Type B pancreatic cell (in vitro differentiated cells): ENCODE data around the gene ZNF45. TPM values are rescaled to one million over a fixed set of nuclear protein-coding genes. Genes with fewer than 3 reads are reported as not detected.
"Not testable (repeated sequence)": the region's sequence is repeated elsewhere in the genome, so short reads cannot be mapped to it uniquely, and the experiment has no call there.

ENCODE experiments used
- DNase-seq: peaks from one replicate; pipeline ENCODE4 v3.0.0; 2021; ENCODE audit warnings: mixed read lengths; ENCODE audit not compliant: unreplicated experiment; ENCODE audit errors: extremely low spot score
- H3K27ac Mint-ChIP-seq: 2 replicates; pipeline ENCODE4 v1.8.0; 2021; ENCODE audit warnings: mild to moderate bottlenecking, mixed read lengths
- H3K27me3 Mint-ChIP-seq: 2 replicates; pipeline ENCODE4 v1.8.0; 2021; ENCODE audit warnings: mixed read lengths
- H3K36me3 Mint-ChIP-seq: 2 replicates; pipeline ENCODE4 v1.8.0; 2021; ENCODE audit warnings: mixed read lengths
- H3K4me1 Mint-ChIP-seq: one replicate; pipeline ENCODE4 v1.8.0; 2021; ENCODE audit warnings: mixed read lengths; ENCODE audit not compliant: unreplicated experiment
- H3K4me3 Mint-ChIP-seq: 2 replicates; pipeline ENCODE4 v1.8.0; 2021; ENCODE audit warnings: mild to moderate bottlenecking, mixed read lengths
- H3K9me3 Mint-ChIP-seq: 2 replicates; pipeline ENCODE4 v1.8.0; 2021; ENCODE audit warnings: mixed read lengths
- total RNA-seq: library from RNA; stranded (reverse); gene quantifications from 2 replicates; pipeline ENCODE4 v1.2.1, GENCODE V29; 2021; ENCODE audit warnings: low replicate concordance
- TF ChIP-seq, protein P1 (sequence below): fragments of 200-600 bp; sonication (generic); conservative IDR thresholded peaks from 2 replicates; pipeline ENCODE4 v1.5.0; 2021; ENCODE audit warnings: antibody characterized with exemption, mild to moderate bottlenecking

Gene ZNF45
- total RNA-seq, 1 donor from 2014 or later = 19.2 TPM

DNA sequence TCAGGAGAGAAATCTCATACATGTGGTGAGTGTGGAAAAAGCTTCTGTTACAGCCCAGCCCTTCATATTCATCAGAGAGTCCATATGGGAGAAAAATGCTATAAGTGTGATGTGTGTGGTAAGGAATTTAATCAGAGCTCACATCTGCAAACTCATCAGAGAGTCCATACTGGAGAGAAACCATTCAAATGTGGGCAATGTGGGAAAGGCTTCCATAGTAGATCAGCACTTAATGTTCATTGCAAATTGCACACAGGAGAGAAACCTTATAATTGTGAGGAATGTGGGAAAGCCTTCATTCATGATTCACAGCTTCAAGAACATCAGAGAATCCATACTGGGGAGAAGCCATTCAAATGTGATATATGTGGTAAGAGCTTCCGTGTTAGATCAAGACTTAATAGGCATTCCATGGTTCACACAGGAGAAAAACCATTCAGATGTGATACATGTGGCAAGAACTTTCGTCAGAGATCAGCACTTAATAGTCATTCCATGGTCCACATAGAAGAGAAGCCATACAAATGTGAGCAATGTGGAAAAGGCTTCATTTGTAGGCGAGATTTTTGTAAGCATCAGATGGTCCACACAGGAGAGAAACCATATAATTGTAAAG, 31.1 kb upstream of the ZNF45 start:
- no peak for DNase-seq
- Mint-ChIP-seq H3K27me3 (no peaks in the 10 kb centered on the region), H3K27ac (no peak overlapping the region), H3K36me3 (peaks cover 89% of the 10 kb centered on the region), H3K4me3 (no peak overlapping the region), H3K9me3 (peaks cover 31% of the 10 kb centered on the region), H3K4me1 (no peaks in the 10 kb centered on the region)
- TF ChIP-seq, protein P1, sequence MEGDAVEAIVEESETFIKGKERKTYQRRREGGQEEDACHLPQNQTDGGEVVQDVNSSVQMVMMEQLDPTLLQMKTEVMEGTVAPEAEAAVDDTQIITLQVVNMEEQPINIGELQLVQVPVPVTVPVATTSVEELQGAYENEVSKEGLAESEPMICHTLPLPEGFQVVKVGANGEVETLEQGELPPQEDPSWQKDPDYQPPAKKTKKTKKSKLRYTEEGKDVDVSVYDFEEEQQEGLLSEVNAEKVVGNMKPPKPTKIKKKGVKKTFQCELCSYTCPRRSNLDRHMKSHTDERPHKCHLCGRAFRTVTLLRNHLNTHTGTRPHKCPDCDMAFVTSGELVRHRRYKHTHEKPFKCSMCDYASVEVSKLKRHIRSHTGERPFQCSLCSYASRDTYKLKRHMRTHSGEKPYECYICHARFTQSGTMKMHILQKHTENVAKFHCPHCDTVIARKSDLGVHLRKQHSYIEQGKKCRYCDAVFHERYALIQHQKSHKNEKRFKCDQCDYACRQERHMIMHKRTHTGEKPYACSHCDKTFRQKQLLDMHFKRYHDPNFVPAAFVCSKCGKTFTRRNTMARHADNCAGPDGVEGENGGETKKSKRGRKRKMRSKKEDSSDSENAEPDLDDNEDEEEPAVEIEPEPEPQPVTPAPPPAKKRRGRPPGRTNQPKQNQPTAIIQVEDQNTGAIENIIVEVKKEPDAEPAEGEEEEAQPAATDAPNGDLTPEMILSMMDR = no peak

DNA sequence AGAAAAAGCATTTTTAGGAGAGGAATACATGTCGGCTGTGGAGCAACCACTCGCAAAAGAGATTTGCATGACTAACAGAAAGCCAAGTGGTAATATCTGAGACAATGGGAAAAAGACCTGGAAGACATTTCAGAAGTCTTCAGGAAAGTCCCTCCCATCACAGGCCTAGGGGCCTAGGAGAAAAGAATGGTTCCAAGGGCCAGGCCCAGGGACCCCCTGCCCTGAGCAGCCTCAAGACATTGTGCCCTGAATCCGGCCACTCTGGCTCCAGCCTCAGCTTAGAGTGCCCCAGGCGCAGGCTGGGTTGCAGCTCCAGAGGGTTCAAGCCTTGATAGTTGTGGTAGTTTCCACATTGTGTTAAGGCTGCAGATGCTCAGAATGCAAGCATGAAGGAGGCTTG, 25.3 kb upstream of the ZNF45 start:
- TF ChIP-seq, protein P1 = no peak
- Mint-ChIP-seq H3K4me1 (no peaks in the 10 kb centered on the region), H3K4me3 (no peak overlapping the region), H3K36me3 (peaks cover 67% of the 10 kb centered on the region), H3K27me3 (no peaks in the 10 kb centered on the region), H3K27ac (no peak overlapping the region), H3K9me3 (peaks cover 22% of the 10 kb centered on the region)
- DNase-seq = no peak

DNA sequence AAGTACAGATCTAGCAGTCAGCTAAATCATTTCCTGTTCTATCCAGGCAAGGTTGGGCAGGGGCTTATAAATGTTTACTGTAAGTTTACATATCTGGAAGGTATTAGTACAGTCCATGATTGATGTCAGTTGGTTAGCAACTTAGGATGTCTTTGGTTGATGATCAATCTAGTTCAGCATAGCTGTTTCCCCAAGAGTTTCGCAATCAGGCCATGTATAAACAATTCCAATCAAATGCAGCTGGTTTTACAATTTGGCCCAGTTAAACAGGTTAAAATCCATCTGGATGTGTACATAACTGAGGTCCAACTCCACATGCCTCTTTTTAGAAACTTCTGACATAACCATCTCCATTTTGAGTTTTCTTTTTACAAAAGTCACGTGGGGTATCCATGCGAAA, 22.8 kb upstream of the ZNF45 start:
- Mint-ChIP-seq H3K4me3 (no peak overlapping the region), H3K27me3 (no peaks in the 10 kb centered on the region), H3K27ac (no peak overlapping the region), H3K4me1 (no peaks in the 10 kb centered on the region), H3K9me3 (peaks cover 28% of the 10 kb centered on the region), H3K36me3 (peaks cover 61% of the 10 kb centered on the region)
- TF ChIP-seq, protein P1 = no peak
- no peak for DNase-seq

DNA sequence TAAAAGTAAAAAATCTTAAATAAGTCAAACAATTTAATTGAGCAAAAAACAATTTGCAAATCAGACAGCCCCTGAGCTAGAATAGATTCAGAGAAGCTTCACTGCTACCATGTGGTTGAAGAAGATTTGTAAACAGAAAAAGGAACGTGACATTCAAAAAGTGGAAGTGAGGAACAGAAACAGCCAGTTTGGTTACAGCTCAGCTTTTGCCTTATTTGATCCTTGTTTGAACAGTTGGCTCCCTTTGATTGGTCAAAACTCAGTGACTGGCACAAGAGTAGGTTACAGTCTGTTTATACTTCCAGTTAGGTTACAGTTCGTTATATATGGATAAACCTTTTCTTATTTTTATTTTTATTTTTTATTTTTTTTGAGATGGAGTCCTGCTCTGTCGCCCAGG, 21.7 kb upstream of the ZNF45 start:
- no peak for DNase-seq
- Mint-ChIP-seq H3K36me3 (peaks cover 54% of the 10 kb centered on the region), H3K4me3 (no peak overlapping the region), H3K9me3 (peaks cover 28% of the 10 kb centered on the region), H3K4me1 (peaks cover 4% of the 10 kb centered on the region), H3K27ac (no peak overlapping the region), H3K27me3 (no peaks in the 10 kb centered on the region)
- TF ChIP-seq, protein P1 = no peak

DNA sequence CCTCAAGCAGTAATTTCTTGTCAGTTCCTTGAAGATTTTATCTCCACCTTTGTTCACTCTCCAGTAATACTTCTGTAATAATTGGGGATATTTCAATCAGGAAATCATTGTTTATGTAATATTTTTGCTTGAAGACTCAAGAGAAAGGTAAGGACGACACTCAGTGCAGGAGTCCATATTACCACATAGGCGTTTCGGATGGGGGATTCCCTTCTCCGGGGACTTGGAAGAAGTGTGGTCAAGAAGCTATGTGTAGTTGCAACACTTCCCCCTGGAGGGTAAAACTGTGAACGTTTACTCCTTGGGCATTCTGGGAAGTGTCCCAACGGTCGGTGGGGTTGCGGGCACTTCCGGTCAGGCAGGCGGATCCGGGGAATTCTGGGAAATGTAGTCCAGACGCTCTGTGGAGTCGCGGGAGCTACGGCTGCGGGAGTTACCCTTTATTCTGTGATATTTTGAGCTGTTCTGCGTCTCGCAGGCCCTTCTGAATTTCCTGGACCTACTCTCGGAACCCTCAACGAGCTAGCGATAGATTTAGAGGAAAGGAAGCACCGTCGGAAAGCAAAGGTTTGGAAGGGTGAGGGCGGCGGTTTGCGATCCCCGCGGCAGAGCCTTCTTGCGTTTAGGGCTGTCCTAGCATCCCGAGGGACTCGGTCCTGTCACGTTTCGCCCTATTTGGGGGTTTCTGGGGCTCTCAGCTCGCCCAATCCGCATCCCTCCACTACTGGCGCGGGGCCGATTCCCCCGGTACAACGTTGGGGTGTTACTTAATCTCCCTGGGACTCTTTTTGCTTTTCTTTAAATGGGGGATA, 16.0 kb upstream of the ZNF45 start, which contains the start of gene ZNF221:
ZNF221 (plus strand) TSS at position 395 of the 812 bp plus-strand sequence. CDS start 11,499 bp downstream, outside the sequence.
- H3K27ac Mint-ChIP-seq = peak within 1 kb of the TSS; percentile 96

DNA sequence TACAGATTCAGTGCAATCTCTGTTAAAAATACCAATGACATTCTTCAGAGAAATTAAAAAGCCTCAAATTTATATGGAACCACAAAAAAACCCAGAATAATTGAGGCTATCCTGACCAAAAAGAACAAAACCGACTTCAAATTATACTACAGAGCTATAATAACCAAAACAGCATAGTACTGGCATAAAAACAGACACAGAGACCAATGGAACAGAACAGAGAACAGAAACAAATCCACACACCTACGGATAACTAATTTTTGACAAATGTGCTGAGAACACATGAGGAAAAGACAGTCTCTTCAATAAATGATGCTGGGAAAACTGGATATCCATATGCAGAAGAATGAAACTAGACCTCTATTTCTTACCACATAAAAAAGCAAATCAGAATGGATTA, 14.7 kb upstream of the ZNF45 start:
- not testable (repeated sequence) for DNase-seq, H3K27ac Mint-ChIP-seq
- Mint-ChIP-seq H3K4me3 (peak overlapping the region; percentile 51), H3K27me3 (peaks cover 30% of the 10 kb centered on the region), H3K36me3 (peaks cover 25% of the 10 kb centered on the region), H3K4me1 (peaks cover 12% of the 10 kb centered on the region), H3K9me3 (peaks cover 13% of the 10 kb centered on the region)

More for the DNA sequence above, 16.0 kb upstream of the ZNF45 start, which contains the start of gene ZNF221:
- Mint-ChIP-seq H3K36me3 (peaks cover 34% of the 10 kb centered on the region), H3K27me3 (peaks cover 18% of the 10 kb centered on the region), H3K9me3 (peaks cover 18% of the 10 kb centered on the region), H3K4me1 (peaks cover 12% of the 10 kb centered on the region), H3K4me3 (peak within 1 kb of the TSS; percentile 100)
- TF ChIP-seq, protein P1 = peak; percentile 73
- DNase-seq = peak; percentile 86

DNA sequence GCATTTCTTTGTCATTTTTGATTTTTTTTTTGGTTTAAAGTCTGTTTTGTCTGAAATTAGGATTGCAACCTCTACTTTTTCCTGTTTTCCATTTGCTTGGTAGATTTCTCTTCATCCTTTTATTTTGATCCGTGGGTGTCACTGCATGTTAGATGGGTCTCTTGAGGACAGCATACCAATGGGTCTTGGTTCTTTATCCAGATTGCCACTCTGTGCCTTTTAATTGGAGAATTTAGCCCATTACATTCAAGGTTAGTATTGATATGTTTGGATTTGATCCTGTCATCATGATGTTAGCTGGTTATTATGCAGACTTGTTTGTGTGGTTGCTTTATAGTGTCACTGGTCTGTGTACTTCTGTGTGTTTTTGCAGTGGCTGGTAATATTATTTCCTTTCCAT, 12.3 kb upstream of the ZNF45 start:
- peaks cover 11% of the 10 kb centered on the region for H3K4me1 Mint-ChIP-seq
- not testable (repeated sequence) for H3K4me3 Mint-ChIP-seq, DNase-seq, H3K27ac Mint-ChIP-seq
- H3K27me3 Mint-ChIP-seq = peaks cover 40% of the 10 kb centered on the region
- H3K36me3 Mint-ChIP-seq = peaks cover 13% of the 10 kb centered on the region
- H3K9me3 Mint-ChIP-seq = peaks cover 10% of the 10 kb centered on the region
